Measurements from ENCODE around the gene ATXN7. TPM values are rescaled to one million over a fixed set of nuclear protein-coding genes. Genes with fewer than 3 reads are reported as not detected.

The ATXN7 gene, protein sequence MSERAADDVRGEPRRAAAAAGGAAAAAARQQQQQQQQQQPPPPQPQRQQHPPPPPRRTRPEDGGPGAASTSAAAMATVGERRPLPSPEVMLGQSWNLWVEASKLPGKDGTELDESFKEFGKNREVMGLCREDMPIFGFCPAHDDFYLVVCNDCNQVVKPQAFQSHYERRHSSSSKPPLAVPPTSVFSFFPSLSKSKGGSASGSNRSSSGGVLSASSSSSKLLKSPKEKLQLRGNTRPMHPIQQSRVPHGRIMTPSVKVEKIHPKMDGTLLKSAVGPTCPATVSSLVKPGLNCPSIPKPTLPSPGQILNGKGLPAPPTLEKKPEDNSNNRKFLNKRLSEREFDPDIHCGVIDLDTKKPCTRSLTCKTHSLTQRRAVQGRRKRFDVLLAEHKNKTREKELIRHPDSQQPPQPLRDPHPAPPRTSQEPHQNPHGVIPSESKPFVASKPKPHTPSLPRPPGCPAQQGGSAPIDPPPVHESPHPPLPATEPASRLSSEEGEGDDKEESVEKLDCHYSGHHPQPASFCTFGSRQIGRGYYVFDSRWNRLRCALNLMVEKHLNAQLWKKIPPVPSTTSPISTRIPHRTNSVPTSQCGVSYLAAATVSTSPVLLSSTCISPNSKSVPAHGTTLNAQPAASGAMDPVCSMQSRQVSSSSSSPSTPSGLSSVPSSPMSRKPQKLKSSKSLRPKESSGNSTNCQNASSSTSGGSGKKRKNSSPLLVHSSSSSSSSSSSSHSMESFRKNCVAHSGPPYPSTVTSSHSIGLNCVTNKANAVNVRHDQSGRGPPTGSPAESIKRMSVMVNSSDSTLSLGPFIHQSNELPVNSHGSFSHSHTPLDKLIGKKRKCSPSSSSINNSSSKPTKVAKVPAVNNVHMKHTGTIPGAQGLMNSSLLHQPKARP
- total RNA-seq (2022; extraction: Qiagen RNA extraction), result 2.9 to 5.4 TPM (median 5.0 TPM) in 5 replicates

GRCh38 chr3:63863150-63864007 is at the start of gene ATXN7, which contains the start of gene THOC7:
TSS of gene ATXN7 (plus strand) at chr3:63863867. CDS start at chr3:63912599, 48,732 bp downstream.
TSS of gene THOC7 (minus strand) at chr3:63863805. CDS start at chr3:63863790, 15 bp downstream.

GRCh38 chr3:63819151-63819398 is 44.6 kb upstream of the ATXN7 start, which contains the start of gene C3orf49:
TSS of gene C3orf49 (plus strand) at chr3:63819299. CDS start at chr3:63819472, 173 bp downstream.

DNA sequence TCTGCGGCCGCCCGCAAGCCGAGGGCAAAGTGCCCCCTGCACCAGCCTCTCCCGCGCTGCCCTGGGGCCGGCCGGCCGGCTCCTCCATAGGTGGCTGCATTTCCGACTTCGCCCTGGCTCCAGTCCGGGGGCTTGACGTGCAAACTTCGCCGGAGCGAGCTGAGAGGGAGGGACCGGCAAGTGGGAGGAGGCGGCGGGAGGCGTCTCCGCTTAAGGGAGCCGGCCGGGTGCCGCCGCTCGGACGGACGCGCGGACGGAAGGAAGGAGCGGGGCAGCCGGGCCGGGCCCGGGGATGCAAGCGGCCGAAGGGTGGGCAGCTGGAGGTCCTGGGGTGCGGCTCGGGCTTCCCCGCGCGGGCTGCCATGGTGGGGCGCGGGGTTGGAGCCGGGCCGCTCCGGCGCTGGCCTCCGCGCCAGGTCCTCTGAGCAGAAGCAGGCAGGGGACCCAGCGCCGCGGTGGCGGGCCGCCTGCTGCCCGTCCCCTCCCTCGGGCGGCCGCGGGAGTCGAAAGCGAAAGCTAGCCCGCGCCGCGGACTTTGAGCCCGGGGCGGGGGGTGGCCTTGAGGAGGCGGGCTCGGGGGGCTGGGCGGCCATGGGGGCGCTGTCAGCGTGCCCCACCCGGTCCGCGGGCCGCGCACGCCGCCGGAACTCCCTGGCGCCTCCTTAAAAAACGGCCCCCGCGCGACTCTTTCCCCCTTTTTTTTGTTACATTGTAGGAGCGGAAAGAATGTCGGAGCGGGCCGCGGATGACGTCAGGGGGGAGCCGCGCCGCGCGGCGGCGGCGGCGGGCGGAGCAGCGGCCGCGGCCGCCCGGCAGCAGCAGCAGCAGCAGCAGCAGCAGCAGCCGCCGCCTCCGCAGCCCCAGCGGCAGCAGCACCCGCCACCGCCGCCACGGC is 48.5 kb downstream of the ATXN7 start, which contains the start of gene SCAANT1:
SCAANT1 (minus strand) TSS at position 511 of the 895 bp plus-strand sequence.

GRCh38 chr3:64023187-64023860 is 159.7 kb downstream of the ATXN7 start, which contains the start of gene PSMD6:
TSS of gene PSMD6 (minus strand) at chr3:64023494. CDS start at chr3:64023419, 75 bp downstream.

Other genes with a start within 250 kb of the ATXN7 start
- gene SNTN, start 211.2 kb upstream of the ATXN7 start, total RNA-seq (2022; extraction: Qiagen RNA extraction), result not detected in 5 replicates
- not detected in 5 replicates for gene C3orf49, start 44.6 kb upstream of the ATXN7 start, total RNA-seq (2022; extraction: Qiagen RNA extraction)
- 56.6 to 70.8 TPM (median 57.2 TPM) in 5 replicates for gene THOC7, start 62 bp upstream of the ATXN7 start, total RNA-seq (2022; extraction: Qiagen RNA extraction)
- gene SCAANT1, start 48.5 kb downstream of the ATXN7 start, total RNA-seq (2022; extraction: Qiagen RNA extraction), result not detected in 5 replicates
- 72.6 to 87.9 TPM (median 76.8 TPM) in 5 replicates for gene PSMD6, start 159.6 kb downstream of the ATXN7 start, total RNA-seq (2022; extraction: Qiagen RNA extraction)

Measured in A549 treated with CORT108297 at 1 μM for 4 hours (cell line).